OCI-M2 (cell line): ENCODE data around the gene SNRPA1.

Source experiments
- DNase-seq: peaks from one replicate; lab custom pipeline; 2025; ENCODE audit not compliant: unreplicated experiment; lab: John Stamatoyannopoulos, UW

Gene SNRPA1

DNA sequence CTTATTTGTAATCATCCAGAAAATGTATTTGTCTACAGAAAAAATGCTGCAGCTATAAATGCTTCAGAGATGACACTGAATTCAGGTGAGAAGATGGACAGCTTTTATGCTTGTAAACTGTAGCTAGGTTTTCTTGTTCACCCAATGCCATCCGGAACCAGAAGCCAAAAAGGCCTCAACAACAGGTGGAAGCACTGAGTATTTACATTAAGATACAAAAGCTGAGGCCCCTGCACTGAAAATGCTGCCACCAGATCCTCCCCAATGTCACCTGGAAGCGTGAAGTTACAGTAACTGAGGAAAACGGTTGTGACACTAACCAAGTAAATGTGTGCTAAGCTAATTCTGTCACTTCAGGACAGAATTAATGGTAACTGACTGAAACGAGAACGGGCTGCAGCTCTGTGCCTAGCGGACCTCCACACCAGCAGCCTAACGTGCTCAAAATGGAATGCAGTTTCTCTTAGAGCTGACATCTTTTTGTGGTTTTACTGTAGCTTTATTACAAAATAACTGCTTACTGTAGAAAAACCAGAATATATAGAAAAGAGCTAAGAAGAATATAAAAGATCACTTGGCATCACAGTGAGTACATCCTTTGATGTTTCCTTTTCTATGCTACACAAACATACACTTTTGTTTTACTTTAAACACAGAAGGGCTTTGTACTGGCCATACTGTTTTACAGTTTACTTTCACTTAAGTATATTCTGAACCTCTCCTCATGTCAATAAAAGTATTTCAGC is 50.8 kb downstream of the SNRPA1 start:
- DNase-seq = no peak

GRCh38 chr15:101243420-101243819 is 51.6 kb downstream of the SNRPA1 start:
- DNase-seq = no peak

GRCh38 chr15:101242999-101243336 is 52.1 kb downstream of the SNRPA1 start:
- no peak for DNase-seq

DNA sequence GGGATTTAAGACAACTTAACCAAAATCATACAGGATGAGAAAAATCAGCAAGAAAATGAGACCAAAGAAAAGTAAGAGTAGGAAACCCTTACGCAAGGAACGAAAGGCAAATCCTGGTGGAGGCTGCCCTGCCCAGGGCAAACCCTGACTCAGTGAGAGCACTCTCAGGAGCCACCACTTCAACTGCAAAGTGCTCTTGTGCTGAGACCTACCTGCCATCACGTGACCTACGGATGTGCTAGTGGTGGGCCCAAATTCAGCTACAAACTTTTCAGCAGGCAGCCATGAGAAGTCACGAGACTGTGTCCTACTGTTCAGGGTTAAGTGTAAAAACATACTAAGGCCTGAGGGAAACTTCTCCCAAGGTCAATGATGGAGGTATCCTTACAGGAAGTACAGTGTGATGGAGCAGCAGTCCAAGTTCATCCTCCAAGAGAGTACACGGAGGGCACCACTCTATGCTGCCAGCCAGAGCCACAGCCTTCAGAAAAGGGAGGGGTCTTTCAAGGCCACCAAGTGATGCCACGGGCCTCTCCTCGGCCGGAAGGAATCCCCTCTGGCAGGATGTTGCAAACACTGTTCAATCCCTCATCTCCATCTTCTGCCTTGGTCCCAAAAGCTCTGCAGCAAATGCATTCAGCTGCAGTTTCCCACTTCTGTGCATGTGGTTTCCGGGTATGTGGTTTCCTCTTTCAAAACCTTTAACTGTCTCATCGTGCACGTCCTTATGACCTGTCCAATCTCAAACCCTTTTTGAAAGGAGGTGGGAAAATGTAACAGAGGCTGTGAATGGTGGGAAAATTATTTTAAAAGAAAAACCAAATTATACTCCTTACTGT is 52.7 kb downstream of the SNRPA1 start:
- DNase-seq = no peak

DNA sequence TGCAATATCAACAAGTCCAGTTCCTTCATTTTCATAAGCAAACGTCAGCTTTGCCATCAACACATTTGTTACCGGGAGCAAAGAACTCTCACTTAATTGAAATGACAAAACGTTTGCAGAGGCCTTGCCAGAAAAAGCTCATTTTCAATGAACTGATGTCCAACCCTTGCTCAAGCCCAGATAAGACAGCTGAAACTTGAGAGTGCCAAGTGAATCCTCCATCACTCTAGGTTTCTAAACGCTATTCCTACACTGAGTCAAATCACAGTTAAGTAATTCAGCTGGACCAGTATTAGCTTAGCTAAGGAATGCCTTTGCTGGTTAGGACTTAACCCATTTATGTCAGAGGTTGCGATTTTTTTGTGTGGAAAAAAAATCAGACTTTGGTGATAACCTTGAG is 54.7 kb downstream of the SNRPA1 start:
- no peak for DNase-seq

DNA sequence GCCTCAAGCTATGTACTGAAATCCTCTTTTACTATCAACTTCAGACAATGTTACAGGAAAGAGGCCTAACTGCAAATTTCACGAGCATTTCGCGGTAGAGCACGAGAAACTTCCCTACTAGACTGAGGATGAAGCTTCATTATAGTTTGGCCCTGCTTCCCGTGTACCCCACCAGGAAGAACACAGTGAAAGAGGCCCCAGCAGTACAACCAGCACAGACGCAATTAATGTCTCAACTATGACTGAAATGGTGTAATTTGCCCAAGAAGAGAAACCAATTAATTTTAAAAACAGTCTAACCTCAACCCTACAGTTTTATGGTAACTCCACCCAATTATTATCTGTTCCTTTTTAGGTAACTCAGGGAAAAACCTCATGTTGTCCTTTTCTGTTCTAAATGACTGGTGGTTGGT is 55.3 kb downstream of the SNRPA1 start:
- DNase-seq = no peak

GRCh38 chr15:101237251-101237650 is 57.8 kb downstream of the SNRPA1 start:
- DNase-seq = no peak

GRCh38 chr15:101233651-101234280 is 61.3 kb downstream of the SNRPA1 start:
- DNase-seq = no peak

DNA sequence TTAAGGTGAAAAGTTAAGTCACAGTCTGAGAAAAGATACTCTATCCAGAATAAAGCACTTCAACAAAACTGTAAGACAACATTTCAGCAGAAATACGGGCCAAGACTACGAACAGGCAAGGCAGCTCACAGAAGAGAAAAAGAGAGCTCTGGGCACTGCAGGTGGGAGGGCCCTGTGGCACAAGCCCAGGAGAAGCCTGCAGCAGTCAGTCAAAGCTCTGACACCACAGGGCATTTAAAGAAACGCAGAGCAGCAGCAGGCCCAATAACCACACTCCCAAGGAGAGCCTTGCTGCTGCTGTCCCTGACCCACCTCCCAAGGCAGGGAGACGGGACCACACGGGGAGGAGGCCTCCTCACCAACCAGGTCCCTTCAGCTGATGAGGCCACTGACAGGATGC is 62.4 kb downstream of the SNRPA1 start:
- no peak for DNase-seq
